GM12875 (cell line): ENCODE results near the gene RPS6KA5.
"Not testable (repeated sequence)": the region's sequence is repeated elsewhere in the genome, so short reads cannot be mapped to it uniquely, and the experiment has no call there.

ENCODE experiments used
- H3K4me3 ChIP-seq: one replicate; pipeline ENCODE4 v1.5.1; 2011; ENCODE audit warnings: low read depth, low read length, control low read depth
- TF ChIP-seq, protein P1 (sequence below): IDR thresholded peaks from 2 replicates; pipeline ENCODE4 v1.5.1; 2011; ENCODE audit warnings: low read depth, mild to moderate bottlenecking, control low read depth, inconsistent platforms, low read length, moderate library complexity, borderline replicate concordance; ENCODE audit not compliant: insufficient read depth

RPS6KA5 gene

GRCh38 chr14:90836692-90837063 is 223.8 kb downstream of the RPS6KA5 start:
- no peak overlapping the region for H3K4me3 ChIP-seq
- TF ChIP-seq, protein P1, sequence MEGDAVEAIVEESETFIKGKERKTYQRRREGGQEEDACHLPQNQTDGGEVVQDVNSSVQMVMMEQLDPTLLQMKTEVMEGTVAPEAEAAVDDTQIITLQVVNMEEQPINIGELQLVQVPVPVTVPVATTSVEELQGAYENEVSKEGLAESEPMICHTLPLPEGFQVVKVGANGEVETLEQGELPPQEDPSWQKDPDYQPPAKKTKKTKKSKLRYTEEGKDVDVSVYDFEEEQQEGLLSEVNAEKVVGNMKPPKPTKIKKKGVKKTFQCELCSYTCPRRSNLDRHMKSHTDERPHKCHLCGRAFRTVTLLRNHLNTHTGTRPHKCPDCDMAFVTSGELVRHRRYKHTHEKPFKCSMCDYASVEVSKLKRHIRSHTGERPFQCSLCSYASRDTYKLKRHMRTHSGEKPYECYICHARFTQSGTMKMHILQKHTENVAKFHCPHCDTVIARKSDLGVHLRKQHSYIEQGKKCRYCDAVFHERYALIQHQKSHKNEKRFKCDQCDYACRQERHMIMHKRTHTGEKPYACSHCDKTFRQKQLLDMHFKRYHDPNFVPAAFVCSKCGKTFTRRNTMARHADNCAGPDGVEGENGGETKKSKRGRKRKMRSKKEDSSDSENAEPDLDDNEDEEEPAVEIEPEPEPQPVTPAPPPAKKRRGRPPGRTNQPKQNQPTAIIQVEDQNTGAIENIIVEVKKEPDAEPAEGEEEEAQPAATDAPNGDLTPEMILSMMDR: no peak

GRCh38 chr14:90831821-90832220 is 228.6 kb downstream of the RPS6KA5 start:
- H3K4me3 ChIP-seq: no peak overlapping the region
- TF ChIP-seq, protein P1: no peak

- H3K4me3 ChIP-seq: no peak overlapping the region
- TF ChIP-seq, protein P1: no peak
Observed at GRCh38 chr14:90830931-90831701, 229.3 kb downstream of the RPS6KA5 start.

DNA sequence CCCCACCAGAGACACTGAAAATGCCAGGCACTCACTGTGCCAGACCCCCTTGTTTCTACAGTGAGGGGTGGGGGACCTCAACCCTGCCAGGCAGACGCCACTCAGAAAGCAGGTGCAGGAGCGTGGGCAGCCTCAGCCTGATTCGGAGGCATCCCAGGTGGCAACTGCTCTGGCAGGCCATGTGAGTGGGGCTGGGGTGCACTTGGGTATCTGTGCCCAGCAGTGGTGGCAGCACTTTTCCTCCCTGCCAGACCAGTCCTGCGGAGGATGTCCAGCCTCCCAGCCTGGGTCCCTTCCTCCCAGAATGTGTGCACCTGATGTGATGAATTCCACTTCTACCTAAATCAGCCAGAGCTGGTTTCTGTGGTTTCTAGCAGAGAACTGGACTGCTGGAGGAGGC is 230.8 kb downstream of the RPS6KA5 start:
- no peak overlapping the region for H3K4me3 ChIP-seq
- TF ChIP-seq, protein P1: no peak

DNA sequence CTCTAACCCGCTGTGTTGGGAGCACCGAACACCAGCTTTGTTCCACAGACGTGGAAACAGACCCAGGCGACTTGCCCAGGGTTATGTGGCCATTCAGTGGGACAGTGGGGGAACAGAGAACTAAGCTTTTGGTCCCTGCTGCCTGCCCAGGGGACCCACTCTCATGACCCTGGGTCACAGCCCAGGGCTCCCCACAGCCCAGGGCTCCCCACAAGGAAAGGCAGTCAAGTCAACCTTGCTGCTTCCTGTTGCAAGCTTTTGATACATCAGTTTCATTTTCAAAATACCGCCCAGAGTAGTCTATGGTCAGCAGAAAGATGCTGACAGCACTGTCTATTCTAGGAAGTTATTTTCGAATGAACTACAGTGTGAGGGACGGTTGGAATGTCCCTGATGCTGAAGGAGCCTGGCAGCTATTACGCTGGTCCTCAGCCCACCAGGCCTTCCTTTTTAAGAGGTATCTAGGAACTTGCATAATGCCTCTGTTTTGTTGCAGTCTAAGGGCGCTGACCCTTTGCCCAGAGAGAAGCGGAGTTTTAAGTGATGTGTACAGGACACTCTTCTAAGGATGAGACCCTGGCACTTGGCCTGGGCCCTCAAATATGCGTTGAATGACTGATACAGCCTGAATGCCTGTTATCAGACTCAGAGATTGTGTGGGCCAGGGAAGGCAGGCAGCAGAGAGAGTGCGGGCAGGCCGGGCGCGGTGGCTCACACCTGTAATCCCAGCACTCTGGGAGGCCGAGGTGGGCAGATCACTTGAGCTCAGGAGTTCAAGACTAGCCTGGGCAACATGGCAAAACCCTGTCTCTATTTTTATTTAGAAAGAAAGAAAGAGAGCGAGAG is 231.6 kb downstream of the RPS6KA5 start:
- TF ChIP-seq, protein P1: no peak
- no peak overlapping the region for H3K4me3 ChIP-seq

DNA sequence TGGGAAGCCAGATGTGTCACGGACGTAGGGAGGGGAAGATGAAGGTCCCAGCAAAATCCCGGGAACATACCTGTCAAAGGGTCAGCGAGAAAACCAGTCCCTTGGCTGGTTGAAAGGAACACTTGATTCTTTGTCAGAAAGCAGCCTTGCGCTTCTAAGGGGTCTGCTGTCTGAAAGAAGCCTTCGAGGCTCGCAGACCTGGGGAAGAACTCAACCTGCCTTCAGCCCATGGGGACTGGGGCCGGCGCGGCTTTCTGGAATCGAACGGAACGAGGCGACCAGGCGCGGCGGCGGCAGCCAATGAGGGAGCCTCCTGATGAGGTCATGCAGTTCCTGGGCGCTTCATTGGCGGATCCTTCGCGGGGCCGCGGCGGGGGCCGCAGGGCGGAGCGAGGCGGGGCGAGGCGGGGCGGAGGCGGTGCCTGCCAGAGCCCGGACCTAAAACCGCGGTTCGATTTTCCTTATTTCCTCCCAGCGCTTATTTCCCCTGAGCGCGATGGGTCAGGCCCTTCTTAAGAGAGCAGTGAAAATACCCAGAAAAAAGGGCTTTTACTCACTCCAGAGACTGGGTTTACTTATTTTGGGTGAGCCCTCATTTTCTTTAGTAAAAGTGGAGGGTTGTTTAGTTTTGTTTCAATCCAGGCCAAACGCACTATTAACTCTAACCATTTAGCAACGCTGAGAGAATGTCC is 232.4 kb downstream of the RPS6KA5 start:
- TF ChIP-seq, protein P1: no peak
- no peak overlapping the region for H3K4me3 ChIP-seq

- not testable (repeated sequence) for H3K4me3 ChIP-seq
Observed at GRCh38 chr14:90823542-90823941, 236.9 kb downstream of the RPS6KA5 start.
